ENCODE data around the gene DLG2.

- no peak for TF ChIP-seq CTCF (IDR thresholded peaks at IDR 0.05; ENCODE audit: insufficient read depth, low read length)
- TF ChIP-seq REST (IDR thresholded peaks at IDR 0.05; ENCODE audit: insufficient replicate concordance, low read depth), result no peak
These were observed 2199.2 kb downstream of the DLG2 start for GRCh38 chr11:83427943-83428342.
